Measurements from ENCODE around the gene SVOP.

The SVOP gene

DNA sequence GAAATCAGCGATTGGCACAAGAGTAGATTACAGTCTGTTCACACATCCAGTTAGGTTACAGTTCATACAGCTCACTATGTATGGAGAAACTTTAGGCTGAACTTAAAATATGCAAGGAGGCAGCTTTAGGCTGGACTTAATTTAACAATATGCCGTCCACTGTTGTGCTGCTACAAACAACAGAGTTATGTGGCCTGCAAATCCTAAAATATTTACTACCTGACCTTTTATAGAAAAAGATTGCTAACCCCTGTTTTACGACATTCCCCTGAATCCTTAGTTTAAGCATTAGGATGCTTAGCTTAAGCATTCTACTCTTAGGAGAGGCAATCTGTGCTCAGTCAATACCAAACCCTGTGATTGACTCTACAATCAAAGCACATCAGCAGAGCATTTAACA is 90.1 kb downstream of the SVOP start:
- DNase-seq, result no peak

- no peak for DNase-seq
Observed at GRCh38 chr12:108930155-108930554, 90.7 kb downstream of the SVOP start.

DNA sequence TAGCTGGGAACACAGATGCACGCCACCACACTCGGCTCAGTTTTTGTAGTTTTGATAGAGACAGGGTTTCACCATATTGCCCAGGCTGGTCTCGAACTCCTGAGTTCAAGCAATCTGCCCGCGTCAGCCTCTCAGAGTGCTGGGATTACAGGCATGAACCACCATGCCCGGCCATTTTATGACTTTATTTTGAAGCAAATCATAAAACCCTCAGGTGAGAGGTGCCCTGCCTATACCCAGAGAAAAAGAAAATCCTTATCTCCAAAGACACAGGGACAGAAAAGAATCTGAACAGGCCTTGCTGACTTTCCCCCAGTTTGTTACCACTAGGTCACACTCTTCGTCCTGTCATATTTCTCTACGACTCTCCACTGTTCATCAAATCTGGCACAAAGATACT is 92.2 kb downstream of the SVOP start:
- no peak for DNase-seq

DNA sequence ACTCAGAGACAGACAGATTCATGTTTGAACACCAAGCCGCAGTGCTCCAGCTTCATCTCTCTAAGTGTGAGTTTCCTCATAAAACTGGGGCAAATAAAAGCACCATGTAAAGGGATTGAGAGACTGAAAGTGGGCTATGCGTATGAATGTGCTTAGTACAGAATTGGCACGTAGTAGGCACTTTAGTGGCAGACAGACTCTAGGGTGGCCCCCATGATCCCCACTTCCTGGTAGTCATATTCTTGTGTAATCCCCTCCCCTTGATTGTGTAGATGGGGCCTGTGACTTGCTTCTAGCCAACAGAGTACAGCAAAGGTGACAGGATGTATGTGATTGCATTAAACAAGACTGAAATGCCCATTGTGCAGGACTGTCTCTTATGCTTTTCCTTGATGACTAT is 98.0 kb downstream of the SVOP start:
- no peak for DNase-seq

DNA sequence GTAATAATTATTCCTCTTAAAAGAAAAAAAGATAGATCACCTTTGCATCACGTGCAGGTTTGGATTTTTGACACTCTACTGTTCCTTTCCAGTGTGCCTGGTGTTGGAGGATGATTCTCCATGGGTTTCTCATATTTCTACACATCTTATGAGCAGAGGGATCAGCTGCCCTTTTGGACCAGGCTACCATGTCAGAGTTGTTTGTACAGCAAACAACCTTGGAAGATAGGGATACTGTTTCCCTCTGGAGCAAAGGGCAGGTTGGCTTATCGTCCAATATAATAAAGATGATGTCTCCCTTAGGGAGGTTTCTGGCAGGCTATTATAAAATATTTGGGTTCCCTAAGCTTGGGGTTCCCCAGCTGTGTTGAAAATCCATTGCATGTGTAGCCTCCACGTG is 98.9 kb downstream of the SVOP start:
- no peak for DNase-seq

DNA sequence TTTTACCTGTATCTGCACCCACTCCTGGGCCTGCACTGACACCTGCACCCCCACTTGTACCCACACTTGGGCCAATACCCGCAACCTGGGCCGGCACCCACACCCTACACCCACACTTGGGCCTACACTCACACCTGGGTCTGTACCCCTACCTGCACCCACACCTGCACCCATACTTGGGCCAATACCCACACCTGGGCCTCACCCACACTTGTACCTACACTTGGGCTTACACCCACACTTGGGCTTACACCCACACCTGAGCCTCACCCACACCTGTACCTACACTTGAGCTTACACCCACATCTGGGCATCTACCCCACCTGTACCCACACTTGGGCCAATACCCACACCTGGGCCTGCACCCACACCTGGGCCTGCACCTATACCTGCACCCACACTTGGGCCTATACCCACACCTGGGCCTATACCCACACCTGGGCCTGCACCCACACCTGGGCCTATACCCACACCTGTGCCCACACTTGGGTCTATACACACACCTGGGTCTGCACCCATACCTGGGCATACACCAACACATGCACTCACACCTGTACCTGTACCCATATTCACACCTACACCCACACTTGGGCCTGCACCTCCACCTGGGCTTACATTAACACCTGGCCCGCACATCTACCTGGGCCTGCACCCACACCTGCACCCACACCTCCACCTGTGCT is 101.8 kb downstream of the SVOP start:
- no peak for DNase-seq

DNA sequence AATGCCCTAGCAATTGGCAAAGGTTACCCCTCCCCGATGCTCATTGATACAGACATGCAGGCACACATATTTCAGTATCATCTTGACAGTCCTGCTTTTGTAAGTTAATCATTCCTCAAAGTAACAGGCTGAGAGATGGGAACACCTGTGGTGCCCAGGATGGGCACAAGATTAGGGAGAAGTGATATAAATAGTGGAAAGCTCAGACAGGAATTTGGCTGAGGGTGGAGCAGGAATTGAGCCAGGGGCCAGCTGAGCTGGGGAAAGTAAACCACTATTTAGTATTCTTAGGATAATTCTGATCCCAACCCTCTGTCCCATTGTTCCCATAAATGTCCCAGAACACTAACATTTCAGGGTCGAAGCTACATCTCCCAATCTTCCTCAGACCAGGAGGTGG is 102.7 kb downstream of the SVOP start:
- DNase-seq, result no peak

GRCh38 chr12:108916336-108916735 is 104.5 kb downstream of the SVOP start:
- DNase-seq, result no peak

- no peak for DNase-seq
Observed at GRCh38 chr12:108915632-108916133, 105.2 kb downstream of the SVOP start.

GRCh38 chr12:108914121-108914531 is 106.7 kb downstream of the SVOP start:
- no peak for DNase-seq

GRCh38 chr12:108912361-108912760 is 108.5 kb downstream of the SVOP start:
- no peak for DNase-seq

- no peak for DNase-seq
Observed at GRCh38 chr12:108911915-108912314, 109.0 kb downstream of the SVOP start.

DNA sequence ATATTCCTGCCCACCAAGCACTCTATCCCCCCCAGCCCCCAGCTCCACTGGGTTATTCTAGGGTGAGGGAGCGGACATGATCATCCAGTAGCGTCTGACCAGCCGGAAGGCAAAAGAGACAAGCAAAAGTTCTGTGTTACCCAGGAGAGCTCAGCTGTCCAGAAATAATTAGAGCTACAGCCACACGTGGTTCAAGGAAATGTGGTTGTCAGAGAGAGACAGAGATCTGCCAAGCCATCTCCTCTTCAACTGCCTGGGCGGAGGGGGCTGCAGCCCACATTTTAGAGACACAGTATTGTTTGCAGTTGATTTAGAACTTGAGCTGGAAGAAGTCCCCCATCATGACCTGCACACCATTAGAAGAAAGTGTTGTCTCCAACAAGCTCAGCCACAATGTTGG is 110.5 kb downstream of the SVOP start:
- DNase-seq, result no peak

DNA sequence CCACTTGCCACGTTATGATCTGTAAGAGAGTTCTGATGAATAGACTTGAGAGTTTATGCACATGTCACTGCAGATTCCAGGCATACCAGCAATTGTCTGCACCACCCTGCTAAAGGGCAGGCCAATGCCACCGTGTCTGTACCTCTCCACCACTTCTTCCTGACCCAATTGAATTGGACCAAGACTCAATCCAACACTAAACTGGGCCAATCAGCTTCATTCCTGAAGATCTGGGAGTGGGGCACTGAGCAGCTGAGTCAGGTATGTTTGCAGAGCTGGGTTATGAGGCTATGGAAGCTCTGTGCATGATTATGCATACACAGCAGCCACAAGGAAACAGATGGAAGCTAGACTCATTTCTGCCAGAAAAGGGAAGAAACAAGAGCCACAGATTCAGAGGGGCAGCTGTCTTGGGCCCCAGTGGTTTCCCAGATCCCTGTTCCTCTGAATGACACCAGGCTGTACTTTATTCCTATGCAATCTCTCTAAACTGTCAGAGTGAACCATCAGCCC is 113.0 kb downstream of the SVOP start:
- no peak for DNase-seq

DNA sequence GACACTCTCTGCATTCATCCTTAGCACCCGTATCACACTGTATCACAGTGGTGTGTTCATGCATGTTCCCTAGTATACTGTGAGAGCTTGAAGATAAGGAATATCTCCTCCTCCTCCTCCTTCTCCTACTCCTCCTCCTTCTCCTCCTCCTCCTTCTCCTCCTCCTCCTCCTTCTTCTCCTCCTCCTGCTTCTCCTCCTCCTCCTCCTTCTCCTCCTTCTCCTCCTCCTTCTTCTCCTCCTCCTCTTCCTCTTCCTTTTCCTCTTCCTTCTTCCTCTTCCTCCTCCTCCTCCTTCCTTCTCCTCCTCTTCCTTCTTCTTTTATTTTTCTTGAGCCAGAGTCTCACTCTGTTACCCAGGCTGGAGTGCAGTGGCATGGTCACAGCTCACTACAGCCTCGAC is 113.9 kb downstream of the SVOP start:
- DNase-seq, result no peak

GRCh38 chr12:108905725-108906124 is 115.1 kb downstream of the SVOP start:
- DNase-seq, result no peak

GRCh38 chr12:108899145-108899544 is 121.7 kb downstream of the SVOP start:
- DNase-seq, result no peak

DNA sequence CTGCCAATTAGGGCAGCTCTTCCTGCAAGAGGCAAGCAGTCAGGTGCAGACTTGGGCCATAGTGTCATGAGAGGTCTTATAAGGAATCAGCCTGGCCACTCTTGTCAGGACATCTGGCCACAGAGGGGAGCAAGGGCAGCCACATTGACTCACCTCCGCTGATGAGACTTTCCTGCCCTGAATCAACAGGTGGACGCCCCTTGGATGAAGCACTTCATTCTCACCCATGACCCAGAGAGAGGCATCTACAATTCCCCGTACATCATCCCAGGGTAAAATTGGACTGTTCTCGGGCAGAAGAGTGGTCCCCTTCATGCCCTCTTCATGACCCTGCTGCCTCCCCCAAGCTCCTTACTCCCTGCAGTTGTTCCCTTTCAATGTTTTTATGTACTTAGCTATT is 124.1 kb downstream of the SVOP start:
- no peak for DNase-seq

DNA sequence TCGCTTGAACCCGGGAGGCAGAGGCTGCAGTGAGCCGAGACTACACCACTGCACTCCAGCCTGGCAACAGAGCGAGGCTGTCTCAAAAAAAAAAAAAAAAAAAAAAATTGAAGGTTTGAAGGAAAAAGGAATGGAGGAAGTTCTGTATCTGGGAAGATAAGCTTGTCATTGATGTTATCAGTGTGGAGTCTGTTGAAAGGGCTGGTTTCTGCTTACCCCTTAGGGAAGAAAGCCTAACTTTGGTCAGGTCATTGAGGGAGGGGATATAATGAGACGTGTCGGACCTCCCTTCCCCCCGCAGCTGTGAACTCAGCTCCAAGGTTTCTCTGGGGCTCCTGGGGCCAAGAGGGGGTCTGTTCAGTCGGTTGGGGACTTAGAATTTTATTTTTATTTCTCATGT is 124.5 kb downstream of the SVOP start:
- DNase-seq, result no peak

GRCh38 chr12:108895220-108895802 is 125.6 kb downstream of the SVOP start:
- DNase-seq, result no peak

DNA sequence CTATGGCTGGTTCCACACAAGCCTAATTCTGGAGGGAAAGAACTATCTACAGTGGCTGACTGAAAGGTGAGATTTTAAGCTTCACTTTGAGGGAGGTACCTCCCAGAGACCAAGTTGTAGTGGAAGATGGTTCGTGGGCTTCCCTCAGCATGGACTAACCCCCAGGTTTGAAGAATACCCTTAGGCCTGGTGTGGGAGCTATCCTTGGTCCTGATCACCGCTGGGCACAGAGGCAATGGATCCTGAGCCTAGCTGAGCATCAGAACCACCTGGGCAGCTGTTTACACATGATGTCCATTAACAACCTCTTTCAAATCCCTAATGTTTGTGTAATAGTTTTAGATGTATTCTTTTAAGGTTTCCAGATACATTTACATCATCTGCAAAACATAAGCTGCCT is 130.7 kb downstream of the SVOP start:
- peak; percentile 9 for DNase-seq

DNA sequence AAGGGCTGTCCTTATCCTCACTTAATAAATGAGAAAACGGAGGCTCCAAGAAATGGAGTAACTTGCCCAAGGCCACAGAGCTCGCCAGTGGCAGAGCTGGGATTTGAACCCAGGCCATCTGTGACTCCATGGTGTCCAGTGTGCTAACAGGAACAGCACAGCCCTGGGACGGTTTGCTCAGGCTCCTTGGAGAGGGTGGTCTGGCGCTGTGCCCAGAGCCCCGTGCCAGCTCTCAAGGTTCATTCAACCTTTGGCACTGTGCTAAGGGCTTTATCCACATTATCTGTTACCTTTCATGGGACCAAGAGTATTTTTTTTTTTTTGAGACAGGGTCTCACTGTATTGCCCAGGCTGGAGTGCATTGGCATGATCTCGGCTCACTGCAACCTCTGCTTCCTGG is 132.8 kb downstream of the SVOP start:
- DNase-seq, result no peak

DNA sequence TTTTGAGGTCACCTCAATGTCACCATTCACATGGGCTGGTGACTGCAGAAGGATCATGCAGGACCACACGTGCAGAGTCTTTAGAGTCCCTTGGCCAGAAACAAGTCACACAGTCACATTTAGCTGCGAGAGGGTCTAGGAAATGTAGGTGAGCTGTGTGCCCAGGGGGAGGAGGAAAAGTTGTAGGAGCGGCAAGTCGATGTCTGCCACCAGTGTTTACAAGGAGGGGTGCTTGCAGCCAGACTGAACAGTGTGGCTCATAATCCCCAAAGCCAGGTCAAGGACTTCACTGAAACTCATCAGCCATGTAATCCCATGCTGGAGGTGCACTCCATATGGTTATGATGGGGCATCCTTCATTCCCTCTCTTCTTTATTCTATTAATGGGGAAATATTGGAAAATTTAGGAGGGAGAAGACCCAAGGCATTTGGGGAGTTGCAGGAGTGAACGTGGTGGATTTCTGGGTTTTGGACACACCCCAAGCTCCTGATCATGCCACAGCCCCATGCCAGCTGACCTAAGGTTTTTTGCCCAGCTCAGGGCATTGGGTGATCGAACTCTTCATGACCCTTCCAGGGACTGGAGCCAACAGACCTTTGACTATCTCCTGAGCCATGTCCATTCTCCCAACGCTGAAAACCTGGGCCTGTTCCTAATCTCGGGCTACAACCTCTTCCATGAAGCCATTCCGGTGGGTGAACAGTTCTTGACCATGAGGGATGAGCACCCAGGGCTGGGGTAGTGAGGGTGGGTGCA is 133.8 kb downstream of the SVOP start:
- DNase-seq, result no peak

Measured in fibroblast of skin of abdomen (primary cell).